Activated T-cell treated with anti-CD3 and anti-CD28 coated beads, Interleukin-2, amount 50 U/mL, for 72 hours (primary cell): ENCODE results near the gene OMD. TPM values are rescaled to one million over a fixed set of nuclear protein-coding genes. Genes with fewer than 3 reads are reported as not detected.

Experiments used
- ATAC-seq, 2 donors: fragments of 150-1000 bp; cut with Tn5 transposase; replicated peaks in 1 of 2; 2 replicates each; pipeline ENCODE4 v1.10.0; 2021; ENCODE audit warnings: moderate library complexity in 2 of 2, mild to moderate bottlenecking in 1 of 2
- DNase-seq, 2 donors: peaks; one replicate each; pipeline ENCODE4 v3.0.0; 2021 to 2022; ENCODE audit warnings: mixed read lengths in 1 of 2
- H3K27ac Mint-ChIP-seq: one replicate; pipeline ENCODE4 v1.8.0; 2022; ENCODE audit warnings: mild to moderate bottlenecking, moderate library complexity, mixed read lengths
- H3K27me3 Mint-ChIP-seq: one replicate; pipeline ENCODE4 v1.8.0; 2022; ENCODE audit warnings: low read depth, mixed read lengths
- H3K36me3 Mint-ChIP-seq, 2 donors: one replicate each; pipeline ENCODE4 v1.8.0; 2022; ENCODE audit warnings: mixed read lengths in 2 of 2, mild to moderate bottlenecking in 1 of 2; ENCODE audit not compliant: insufficient read depth in 2 of 2
- H3K4me1 Mint-ChIP-seq: one replicate; pipeline ENCODE4 v1.8.0; 2022; ENCODE audit warnings: low read depth, mixed read lengths
- H3K4me3 Mint-ChIP-seq, 2 donors: one replicate each; pipeline ENCODE4 v1.8.0; 2022; ENCODE audit warnings: mild to moderate bottlenecking in 2 of 2, mixed read lengths in 2 of 2, moderate library complexity in 2 of 2
- H3K9me3 Mint-ChIP-seq, 2 donors: one replicate each; pipeline ENCODE4 v1.8.0; 2022; ENCODE audit warnings: mixed read lengths in 2 of 2
- total RNA-seq, 2 donors: library from RNA; stranded (reverse); gene quantifications; one replicate each; pipeline ENCODE4 v1.2.3, GENCODE V29; 2022

The OMD gene, protein sequence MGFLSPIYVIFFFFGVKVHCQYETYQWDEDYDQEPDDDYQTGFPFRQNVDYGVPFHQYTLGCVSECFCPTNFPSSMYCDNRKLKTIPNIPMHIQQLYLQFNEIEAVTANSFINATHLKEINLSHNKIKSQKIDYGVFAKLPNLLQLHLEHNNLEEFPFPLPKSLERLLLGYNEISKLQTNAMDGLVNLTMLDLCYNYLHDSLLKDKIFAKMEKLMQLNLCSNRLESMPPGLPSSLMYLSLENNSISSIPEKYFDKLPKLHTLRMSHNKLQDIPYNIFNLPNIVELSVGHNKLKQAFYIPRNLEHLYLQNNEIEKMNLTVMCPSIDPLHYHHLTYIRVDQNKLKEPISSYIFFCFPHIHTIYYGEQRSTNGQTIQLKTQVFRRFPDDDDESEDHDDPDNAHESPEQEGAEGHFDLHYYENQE
- not detected for total RNA-seq

DNA sequence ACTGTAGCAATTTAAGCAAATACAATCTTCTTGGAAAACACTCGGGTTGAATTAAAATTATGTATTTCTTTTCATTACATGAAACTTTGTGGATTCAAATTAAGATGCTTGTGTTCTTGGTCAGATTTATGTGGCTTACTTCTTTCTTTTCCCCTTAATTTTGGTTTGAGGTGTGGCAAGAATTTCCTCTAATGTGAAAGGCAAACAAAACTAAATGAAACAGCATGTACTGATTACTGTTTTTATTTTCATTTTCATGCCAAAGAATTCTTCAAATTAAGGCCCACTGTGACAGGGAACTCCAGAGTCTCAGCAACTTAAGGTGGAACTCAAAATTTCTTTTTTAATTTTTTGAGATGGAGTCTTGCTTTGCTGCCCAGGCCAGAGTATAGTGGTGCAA is at the start of gene OMD:
Gene OMD (minus strand): TSS at position 132 of the 400 bp plus-strand sequence. CDS start 6,913 bp downstream, outside the sequence.
- H3K27ac Mint-ChIP-seq, result no peak within 1 kb of the TSS

DNA sequence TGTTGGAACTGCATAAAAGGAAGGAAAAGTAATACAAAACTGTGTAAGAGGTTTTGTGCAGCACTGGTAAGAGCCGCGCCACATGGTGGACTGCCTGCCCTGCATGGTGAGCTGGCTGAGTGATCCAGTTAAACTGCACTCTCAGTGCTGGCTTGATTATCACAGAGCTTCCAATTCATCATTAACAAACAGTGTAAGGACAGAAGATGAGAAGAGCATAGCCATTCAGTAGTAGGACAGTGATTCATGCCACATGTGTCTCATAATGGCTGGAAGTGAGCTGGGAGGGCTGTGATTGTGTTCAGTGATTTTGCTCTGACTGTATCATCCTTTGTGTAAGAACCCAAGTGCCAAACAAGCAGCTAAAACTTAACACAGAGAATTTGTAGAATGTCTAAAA is 43.9 kb upstream of the OMD start:
- ATAC-seq, result no peak
- no peaks in the 10 kb centered on the region for H3K4me1 Mint-ChIP-seq
- H3K36me3 Mint-ChIP-seq, result no peaks in the 10 kb centered on the region
- H3K4me3 Mint-ChIP-seq, result no peak overlapping the region
- DNase-seq, result no peak
- H3K27ac Mint-ChIP-seq, result no peak overlapping the region
- no peaks in the 10 kb centered on the region for H3K27me3 Mint-ChIP-seq
- no peaks in the 10 kb centered on the region for H3K9me3 Mint-ChIP-seq

More for the DNA sequence above, at the start of gene OMD:
- Mint-ChIP-seq H3K4me3 (no peak within 1 kb of the TSS), H3K4me1 (no peaks in the 10 kb centered on the region), H3K9me3 (no peaks in the 10 kb centered on the region), H3K36me3 (no peaks in the 10 kb centered on the region), H3K27me3 (no peaks in the 10 kb centered on the region)
- no peak for ATAC-seq
- DNase-seq, result no peak

DNA sequence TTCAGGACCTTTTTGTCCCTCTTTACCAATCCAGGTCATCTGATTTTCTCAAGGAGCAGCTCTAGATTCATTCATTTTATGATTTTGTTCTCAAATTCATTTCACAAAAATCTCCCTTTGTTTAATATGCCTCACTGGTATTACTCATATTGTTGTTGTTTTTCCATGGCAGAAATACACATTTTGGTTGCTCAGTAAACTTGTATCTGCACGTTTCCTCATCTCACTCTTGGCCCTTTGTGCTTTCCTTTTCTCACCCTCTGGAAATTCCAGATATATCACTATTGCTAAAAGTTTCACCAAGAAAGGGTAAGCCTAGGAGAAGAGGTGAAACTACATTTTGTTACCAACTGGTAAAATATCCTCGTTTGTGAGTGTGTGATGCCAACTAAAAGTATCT is 43.2 kb upstream of the OMD start:
- no peaks in the 10 kb centered on the region for H3K4me1 Mint-ChIP-seq
- H3K27ac Mint-ChIP-seq, result no peak overlapping the region
- no peak overlapping the region for H3K4me3 Mint-ChIP-seq
- H3K36me3 Mint-ChIP-seq, result no peaks in the 10 kb centered on the region
- no peak for DNase-seq
- H3K9me3 Mint-ChIP-seq, result no peaks in the 10 kb centered on the region
- H3K27me3 Mint-ChIP-seq, result no peaks in the 10 kb centered on the region
- ATAC-seq, result no peak

DNA sequence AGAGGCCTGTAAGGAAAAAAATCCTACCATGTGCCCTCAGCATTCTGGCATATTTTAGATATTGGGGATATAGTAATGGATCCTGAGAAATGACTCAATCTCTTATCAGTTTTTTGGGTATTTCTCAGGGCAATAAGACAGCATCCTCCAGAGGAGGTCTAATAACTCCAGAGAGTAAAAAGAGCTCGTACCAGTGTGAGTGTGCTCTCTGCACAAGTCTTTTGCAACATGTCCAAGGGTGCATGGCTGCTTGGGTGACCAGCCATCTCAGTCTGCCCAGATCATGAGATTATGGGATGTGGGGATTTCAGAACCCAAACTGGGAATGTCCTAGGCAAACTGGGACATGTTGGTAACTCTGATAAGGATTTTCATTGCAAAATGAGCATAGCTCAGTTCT is 42.8 kb upstream of the OMD start:
- no peak for DNase-seq
- H3K36me3 Mint-ChIP-seq, result no peaks in the 10 kb centered on the region
- H3K9me3 Mint-ChIP-seq, result no peaks in the 10 kb centered on the region
- no peak for ATAC-seq
- H3K27me3 Mint-ChIP-seq, result no peaks in the 10 kb centered on the region
- no peak overlapping the region for H3K4me3 Mint-ChIP-seq
- H3K27ac Mint-ChIP-seq, result no peak overlapping the region
- H3K4me1 Mint-ChIP-seq, result no peaks in the 10 kb centered on the region

DNA sequence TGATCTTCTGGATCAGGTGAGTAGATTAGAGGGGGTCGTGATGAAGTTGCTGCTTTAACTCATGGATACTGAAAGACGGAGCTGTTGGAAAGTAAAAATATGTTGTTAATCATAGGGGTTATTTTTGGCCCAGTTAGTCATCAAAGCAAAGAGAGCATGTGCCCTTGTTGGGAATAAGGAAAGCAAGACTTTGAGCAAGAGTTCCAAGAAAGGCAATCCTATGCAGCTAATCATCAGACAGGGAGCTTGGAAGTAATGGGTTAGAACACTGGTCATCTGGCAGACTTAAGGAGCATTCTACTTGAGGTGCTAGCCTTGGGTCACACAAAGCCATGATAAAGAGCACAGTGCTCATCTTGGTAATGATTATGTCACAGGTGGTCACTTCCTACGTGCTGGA is 39.7 kb upstream of the OMD start:
- H3K27me3 Mint-ChIP-seq, result no peaks in the 10 kb centered on the region
- H3K4me1 Mint-ChIP-seq, result no peaks in the 10 kb centered on the region
- ATAC-seq (no peak), DNase-seq (no peak)
- H3K27ac Mint-ChIP-seq, result no peak overlapping the region
- H3K9me3 Mint-ChIP-seq, result no peaks in the 10 kb centered on the region
- no peaks in the 10 kb centered on the region for H3K36me3 Mint-ChIP-seq
- H3K4me3 Mint-ChIP-seq, result no peak overlapping the region

DNA sequence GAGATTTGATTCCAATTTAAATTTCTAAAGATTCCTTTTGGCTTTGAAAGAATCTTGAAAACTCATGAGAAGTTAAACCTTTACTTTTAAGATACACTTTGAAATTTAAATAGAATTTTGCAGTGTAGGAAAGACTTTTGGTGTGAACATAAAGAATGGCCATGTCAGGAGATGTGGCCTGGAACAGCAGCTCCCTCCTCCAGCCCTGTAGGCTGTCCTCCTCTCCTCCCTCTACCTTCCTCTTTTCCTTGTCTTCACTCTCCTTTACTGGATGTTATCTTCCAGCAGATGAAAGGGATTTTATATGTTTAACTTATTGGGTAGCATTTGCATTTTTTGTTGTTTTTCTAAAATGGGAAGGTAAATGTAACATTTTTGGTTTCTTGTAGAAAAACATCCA is 39.1 kb upstream of the OMD start:
- Mint-ChIP-seq H3K4me1 (no peaks in the 10 kb centered on the region), H3K36me3 (no peaks in the 10 kb centered on the region), H3K9me3 (no peaks in the 10 kb centered on the region), H3K27ac (no peak overlapping the region), H3K27me3 (no peaks in the 10 kb centered on the region), H3K4me3 (no peak overlapping the region)
- ATAC-seq (no peak), DNase-seq (no peak)

DNA sequence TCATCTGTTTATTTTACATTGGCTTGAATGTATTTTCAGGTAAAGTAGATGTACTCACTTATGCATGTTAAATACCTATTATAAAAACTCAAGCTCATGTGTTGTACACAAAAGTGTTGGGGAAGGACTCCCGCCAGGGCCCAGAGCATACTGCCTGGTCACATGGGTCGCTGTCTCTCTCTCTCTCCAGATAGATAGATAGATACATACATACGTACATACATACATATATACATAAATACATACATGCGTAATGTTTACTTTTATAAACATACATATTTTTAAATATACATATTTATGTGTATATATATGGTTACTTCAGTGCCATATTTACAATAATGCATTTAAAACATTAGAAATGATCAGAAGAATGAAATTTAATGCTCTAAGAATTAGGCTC is 33.3 kb upstream of the OMD start:
- Mint-ChIP-seq H3K27ac (no peak overlapping the region), H3K36me3 (no peaks in the 10 kb centered on the region), H3K4me3 (no peak overlapping the region), H3K4me1 (no peaks in the 10 kb centered on the region), H3K27me3 (no peaks in the 10 kb centered on the region), H3K9me3 (no peaks in the 10 kb centered on the region)
- ATAC-seq, result no peak
- no peak for DNase-seq

DNA sequence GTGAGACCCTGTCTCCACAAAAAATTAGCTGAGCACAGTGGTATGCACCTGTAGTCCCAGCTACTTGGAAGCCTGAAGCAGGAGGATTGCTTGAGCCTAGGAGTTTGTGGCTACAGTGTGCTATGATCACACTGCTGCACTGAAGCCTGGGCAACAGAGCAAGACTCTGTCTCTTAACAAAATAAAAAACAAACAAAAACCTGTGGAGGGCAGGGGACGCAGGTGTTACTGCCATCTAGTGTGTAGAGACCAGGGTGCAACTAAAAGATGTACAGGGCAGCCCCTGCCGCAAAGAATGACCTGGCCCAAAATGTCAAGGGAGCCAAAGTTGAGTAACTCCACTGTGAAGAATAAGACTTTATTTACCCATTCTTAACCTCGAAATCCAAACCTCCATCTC is 30.9 kb upstream of the OMD start:
- Mint-ChIP-seq H3K27me3 (no peaks in the 10 kb centered on the region), H3K4me1 (no peaks in the 10 kb centered on the region), H3K27ac (no peak overlapping the region), H3K4me3 (no peak overlapping the region), H3K9me3 (no peaks in the 10 kb centered on the region), H3K36me3 (no peaks in the 10 kb centered on the region)
- no peak for DNase-seq
- no peak for ATAC-seq

DNA sequence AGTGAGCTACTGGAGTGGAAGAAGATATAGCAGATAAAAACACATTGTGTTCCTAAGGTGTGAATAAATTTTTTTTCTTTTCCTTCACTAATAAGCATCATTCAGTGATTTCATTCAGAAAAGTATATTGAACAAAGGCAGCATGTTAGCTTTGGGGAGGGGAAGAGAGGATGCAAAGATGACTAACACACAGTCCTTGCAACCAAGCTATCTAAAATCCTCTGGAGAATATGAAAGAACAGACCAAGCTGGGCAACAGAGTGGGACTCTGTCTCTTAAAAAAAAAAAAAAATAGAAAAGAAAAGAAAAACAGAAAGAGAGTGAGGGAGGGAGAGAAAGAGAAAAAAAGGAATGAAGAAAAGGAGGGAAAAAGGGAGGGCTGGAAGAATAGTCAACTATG is 22.3 kb upstream of the OMD start:
- H3K4me1 Mint-ChIP-seq, result no peaks in the 10 kb centered on the region
- no peaks in the 10 kb centered on the region for H3K9me3 Mint-ChIP-seq
- no peak overlapping the region for H3K4me3 Mint-ChIP-seq
- DNase-seq (no peak), ATAC-seq (no peak)
- H3K27ac Mint-ChIP-seq, result no peak overlapping the region
- no peaks in the 10 kb centered on the region for H3K36me3 Mint-ChIP-seq
- no peaks in the 10 kb centered on the region for H3K27me3 Mint-ChIP-seq

DNA sequence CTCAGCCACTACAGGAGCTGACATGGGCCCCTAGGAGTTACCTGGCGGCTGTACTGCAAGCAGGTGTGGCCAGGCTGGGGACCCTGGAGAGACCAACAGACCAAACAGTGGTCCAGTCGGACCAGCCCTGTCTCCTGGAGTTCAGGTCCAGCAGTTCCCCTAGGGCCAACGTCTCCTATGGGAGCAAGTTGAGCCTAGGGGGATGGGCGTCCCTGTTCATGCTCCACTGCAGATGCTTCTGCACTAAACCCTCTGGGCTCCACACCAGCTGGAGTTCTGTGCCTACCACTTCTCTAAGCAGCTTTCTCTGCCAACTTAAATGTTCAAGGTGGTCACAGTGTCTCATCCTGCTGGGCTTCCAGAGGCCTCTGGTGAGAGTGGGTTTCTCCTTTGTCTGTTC is 20.6 kb upstream of the OMD start:
- Mint-ChIP-seq H3K9me3 (no peaks in the 10 kb centered on the region), H3K27ac (no peak overlapping the region), H3K4me1 (peaks cover 9% of the 10 kb centered on the region), H3K4me3 (no peak overlapping the region), H3K27me3 (no peaks in the 10 kb centered on the region), H3K36me3 (no peaks in the 10 kb centered on the region)
- DNase-seq (no peak), ATAC-seq (no peak)

DNA sequence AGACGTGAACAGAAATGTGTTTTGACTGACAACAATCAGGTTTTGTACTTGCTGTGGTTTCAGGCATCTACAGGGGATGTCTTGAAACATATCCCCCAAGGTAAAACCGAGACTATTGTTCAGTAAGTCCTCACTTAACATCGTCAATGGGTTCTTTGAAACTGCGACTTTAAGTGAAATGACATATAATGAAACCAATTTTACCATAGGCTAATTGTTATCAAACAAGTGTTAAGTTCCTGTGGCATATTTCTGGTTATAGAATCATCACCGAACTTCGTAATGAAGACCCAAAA is 16.4 kb upstream of the OMD start:
- ATAC-seq (peak; percentile 73 to 83), DNase-seq (no peak)
- Mint-ChIP-seq H3K27ac (peak overlapping the region; percentile 67), H3K36me3 (no peaks in the 10 kb centered on the region), H3K27me3 (no peaks in the 10 kb centered on the region), H3K4me3 (peak overlapping the region in 1 of 2 donors; percentile 79), H3K9me3 (no peaks in the 10 kb centered on the region), H3K4me1 (peaks cover 10% of the 10 kb centered on the region)

DNA sequence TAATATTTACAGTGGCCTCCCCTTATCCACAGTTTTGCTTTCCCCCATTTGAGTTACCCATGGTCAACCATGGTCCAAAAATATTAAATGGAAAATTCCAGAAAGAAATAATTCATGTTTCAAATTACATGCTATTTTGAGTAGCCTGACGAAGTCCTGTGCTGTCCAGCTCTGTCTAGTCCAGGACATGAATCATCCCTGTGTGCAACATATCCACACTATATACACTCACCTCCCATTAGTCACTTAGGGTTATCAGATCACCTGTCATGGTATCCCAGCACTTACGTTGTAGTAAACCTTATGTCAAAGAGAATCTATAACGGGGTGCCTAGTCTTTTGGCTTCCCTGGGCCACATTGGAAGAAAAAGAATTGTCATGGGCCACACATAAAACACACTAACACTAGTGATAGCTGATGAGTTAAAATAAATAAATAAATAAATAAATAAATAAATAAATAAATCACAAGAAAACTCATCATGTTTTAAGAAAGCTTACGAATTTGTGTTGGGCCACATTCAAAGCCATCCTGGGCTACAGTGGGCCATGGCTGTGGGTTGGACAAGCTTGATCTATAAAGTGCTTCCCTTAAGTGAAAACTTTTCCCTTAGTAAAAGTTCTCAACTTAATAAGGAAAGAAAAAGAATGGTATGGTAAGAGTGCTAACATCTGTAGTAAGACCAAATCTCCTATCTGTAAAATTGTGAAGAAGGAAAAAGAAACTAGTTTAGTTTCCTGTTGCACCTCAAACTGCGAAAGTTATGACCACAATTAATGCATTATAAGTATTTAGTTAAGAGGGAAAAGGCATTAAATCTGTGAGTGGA is 15.9 kb upstream of the OMD start:
- Mint-ChIP-seq H3K4me1 (peaks cover 10% of the 10 kb centered on the region), H3K4me3 (peak overlapping the region in 1 of 2 donors; percentile 79)
- no peak for DNase-seq

DNA sequence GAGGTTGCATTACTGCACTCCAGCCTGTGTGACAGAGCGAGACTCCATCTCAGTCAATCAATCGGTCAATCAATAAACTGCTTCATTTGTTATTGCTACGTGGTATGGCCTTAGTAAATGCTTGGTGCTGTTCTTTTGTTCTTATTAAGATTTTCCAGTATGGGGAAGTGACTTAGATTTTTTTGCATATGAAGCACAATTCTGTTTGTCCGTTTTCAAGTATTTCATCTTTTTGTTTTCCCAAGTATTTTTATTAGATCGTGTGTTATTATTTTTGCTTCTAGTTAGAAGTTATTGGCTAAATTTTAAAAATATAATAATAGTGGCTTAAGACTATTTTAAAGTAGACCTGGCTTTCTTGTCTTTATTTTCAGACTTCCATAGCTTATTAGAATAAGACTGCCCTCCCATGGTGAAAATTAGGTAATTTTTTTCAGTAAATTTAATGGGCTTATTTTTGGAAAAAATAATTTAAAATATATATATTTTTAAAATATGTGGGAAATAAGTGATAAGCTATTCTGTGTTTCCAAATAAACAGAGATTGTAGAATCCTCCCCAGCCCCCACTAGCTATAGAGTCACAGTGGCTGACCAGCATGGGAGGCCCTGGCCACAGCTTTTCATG is 14.7 kb upstream of the OMD start:
- Mint-ChIP-seq H3K27ac (no peak overlapping the region), H3K4me3 (no peak overlapping the region), H3K9me3 (no peaks in the 10 kb centered on the region), H3K27me3 (no peaks in the 10 kb centered on the region), H3K4me1 (peaks cover 10% of the 10 kb centered on the region), H3K36me3 (no peaks in the 10 kb centered on the region)
- ATAC-seq (no peak), DNase-seq (no peak)

More for the DNA sequence above, 15.9 kb upstream of the OMD start:
- peak overlapping the region; percentile 67 for H3K27ac Mint-ChIP-seq
- ATAC-seq, result no peak
- H3K36me3 Mint-ChIP-seq, result no peaks in the 10 kb centered on the region
- H3K27me3 Mint-ChIP-seq, result no peaks in the 10 kb centered on the region
- H3K9me3 Mint-ChIP-seq, result no peaks in the 10 kb centered on the region
